ENCODE measurements around the gene TBC1D7.

- TF ChIP-seq CTCF (IDR thresholded peaks at IDR 0.05 in 4 of 5, conservative IDR thresholded peaks at IDR 0.05 in 1 of 5) = no peak
- no peak for TF ChIP-seq POLR2A (IDR thresholded peaks at IDR 0.05)
Measured at GRCh38 chr6:13354331-13355042, 26.1 kb upstream of the TBC1D7 start.
